ENCODE measurements around the gene HOXA5. TPM values are rescaled to one million over a fixed set of nuclear protein-coding genes. Genes with fewer than 3 reads are reported as not detected.

The HOXA5 gene
- total and polyA plus RNA-seq, 8 donors, result 2.9 to 53.1 (median 10.7) TPM

DNA sequence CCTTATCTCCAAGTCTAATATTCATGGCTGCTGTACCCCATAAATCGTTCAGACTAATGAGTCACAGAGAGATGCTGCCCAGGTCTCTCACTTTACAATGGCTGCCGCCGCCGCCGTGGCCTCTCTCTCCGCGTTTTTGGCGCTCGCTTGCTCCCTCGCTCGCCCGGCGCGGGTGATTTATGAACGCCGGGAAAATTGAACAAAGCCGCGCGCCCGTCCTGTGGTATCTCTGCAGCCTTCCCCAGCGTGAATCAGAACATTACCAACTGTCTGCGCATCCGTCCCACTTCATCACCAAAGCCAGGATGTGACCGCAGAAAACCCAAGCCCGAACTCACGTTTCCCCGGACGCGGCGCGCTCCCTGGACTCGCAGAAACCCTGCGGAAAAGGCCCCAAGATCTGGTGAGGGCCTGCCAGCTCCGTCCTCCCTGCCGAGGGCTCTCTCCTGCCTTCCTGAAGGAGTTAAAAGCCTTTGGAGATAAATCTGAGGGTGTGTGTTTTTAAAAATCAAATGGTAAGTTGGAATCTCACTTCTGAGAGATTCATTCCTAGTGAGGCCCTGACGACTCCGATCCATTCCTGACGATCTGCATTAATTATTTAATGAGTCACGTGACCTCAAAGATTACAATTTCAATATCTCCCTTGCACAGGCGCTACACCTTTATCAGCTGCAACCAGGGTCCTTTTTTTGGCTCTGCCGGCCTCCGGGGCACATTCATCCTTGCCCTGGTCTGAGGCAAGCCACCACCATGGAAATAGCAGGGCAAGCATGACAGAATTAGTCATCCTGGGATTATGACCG is 19.2 kb downstream of the HOXA5 start:
- H3K9me3 ChIP-seq, result no peaks in the 10 kb centered on the region
- TF ChIP-seq POLR2A (IDR thresholded peaks at IDR 0.05), result no peak
- peak in 1 of 3 donors; percentile 65 for TF ChIP-seq POLR2AphosphoS5 (IDR thresholded peaks at IDR 0.05)
- TF ChIP-seq, protein P1, sequence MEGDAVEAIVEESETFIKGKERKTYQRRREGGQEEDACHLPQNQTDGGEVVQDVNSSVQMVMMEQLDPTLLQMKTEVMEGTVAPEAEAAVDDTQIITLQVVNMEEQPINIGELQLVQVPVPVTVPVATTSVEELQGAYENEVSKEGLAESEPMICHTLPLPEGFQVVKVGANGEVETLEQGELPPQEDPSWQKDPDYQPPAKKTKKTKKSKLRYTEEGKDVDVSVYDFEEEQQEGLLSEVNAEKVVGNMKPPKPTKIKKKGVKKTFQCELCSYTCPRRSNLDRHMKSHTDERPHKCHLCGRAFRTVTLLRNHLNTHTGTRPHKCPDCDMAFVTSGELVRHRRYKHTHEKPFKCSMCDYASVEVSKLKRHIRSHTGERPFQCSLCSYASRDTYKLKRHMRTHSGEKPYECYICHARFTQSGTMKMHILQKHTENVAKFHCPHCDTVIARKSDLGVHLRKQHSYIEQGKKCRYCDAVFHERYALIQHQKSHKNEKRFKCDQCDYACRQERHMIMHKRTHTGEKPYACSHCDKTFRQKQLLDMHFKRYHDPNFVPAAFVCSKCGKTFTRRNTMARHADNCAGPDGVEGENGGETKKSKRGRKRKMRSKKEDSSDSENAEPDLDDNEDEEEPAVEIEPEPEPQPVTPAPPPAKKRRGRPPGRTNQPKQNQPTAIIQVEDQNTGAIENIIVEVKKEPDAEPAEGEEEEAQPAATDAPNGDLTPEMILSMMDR (IDR thresholded peaks at IDR 0.05), result no peak
- H3K4me1 ChIP-seq, result peaks cover 19 to 92% (median 53%) of the 10 kb centered on the region in 4 donors
- peak overlapping the region in 3 of 4 donors; percentile 35 to 40 (median 38) for H3K4me3 ChIP-seq
- peak overlapping the region; percentile 57 to 99 (median 94) for H3K27ac ChIP-seq
- 53 to 67% (median 60%) methylated on average over 40 to 43 of the region's 43 CpGs for WGBS, 5 donors
- H3K36me3 ChIP-seq, result no peaks in the 10 kb centered on the region
- H3K27me3 ChIP-seq, result peaks cover 0 to 88% (median 45%) of the 10 kb centered on the region in 3 donors
- peak in 1 of 2 donors; percentile 73 for DNase-seq
- intact Hi-C loops (cut with DNase I; ENCODE audit: low total_unique reads), result no loop called here

DNA sequence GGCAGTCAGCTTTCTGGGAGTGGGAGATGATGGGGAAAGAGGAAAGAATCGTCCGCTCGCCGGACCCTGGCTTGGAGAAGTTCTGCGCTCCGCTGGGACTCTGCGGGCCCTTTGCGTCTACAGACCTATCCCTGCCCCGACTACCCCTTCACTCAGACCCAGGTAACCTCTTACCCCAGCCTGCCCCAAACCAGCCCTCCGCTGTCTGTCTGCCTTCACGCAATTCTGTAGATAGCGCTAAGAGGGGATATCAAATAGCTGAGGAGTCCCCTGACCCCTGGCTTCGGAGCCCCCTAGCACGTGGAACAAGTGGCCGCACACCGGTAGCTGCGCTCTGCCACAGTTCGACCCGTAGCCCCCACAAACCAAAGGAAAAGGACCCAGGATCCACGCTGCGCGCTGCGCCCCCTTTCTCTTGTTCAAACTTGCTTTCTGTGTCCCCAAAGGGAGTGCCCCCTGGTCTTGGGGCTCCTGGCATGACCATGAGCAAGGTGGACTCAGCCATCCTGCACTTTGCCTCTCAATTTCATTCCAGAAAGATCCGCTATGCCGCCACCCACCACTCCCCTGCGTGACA is 19.9 kb downstream of the HOXA5 start:
- intact Hi-C loops (cut with DNase I; ENCODE audit: low total_unique reads), result no loop called here
- WGBS, 5 donors, result 43 to 69% (median 54%) methylated on average over 20 to 26 of the region's 26 CpGs

DNA sequence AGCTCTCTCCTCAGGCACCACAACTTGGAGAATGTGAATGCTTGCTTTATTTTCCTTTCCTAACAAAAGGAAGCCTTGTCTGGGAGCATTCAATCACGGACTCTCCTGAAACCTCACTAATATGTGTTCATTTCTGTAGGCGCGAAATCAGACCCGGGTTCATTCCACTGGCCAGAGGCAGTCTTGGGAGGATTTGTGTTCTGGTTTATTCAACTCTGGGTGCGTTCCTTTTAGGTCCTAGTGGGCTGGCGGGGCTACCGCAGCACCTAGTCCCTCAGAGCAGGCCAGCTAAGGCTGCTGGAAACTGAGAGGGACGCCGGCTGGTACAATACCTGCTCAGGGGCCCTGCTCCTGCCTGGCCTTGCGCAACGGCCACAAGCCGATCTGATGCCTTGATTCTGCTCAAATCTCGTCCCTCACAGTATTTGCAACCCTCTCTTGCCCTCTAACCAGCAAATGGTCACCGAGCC is 20.4 kb downstream of the HOXA5 start:
- intact Hi-C loops (cut with DNase I; ENCODE audit: low total_unique reads), result no loop called here
- Histone ChIP-seq H3K36me3 (no peaks in the 10 kb centered on the region), H3K27ac (peak overlapping the region; percentile 20 to 99 (median 94)), H3K27me3 (peaks cover 0 to 91% (median 39%) of the 10 kb centered on the region in 3 donors), H3K4me3 (peak overlapping the region; percentile 35 to 41 (median 39)), H3K9me3 (no peaks in the 10 kb centered on the region), H3K4me1 (peaks cover 19 to 90% (median 54%) of the 10 kb centered on the region in 4 donors)
- TF ChIP-seq EP300 (IDR thresholded peaks at IDR 0.05) (no peak), POLR2AphosphoS5 (IDR thresholded peaks at IDR 0.05) (no peak)
- TF ChIP-seq, protein P1 (IDR thresholded peaks at IDR 0.05), result no peak
- peak in 1 of 2 donors; percentile 66 for DNase-seq
- WGBS, 5 donors, result 12 to 27% (median 20%) methylated on average over 14 of the region's 14 CpGs

More for the DNA sequence above, 19.9 kb downstream of the HOXA5 start:
- Histone ChIP-seq H3K27me3 (peaks cover 0 to 88% (median 39%) of the 10 kb centered on the region in 3 donors), H3K27ac (peak overlapping the region; percentile 57 to 99 (median 94)), H3K36me3 (no peaks in the 10 kb centered on the region), H3K4me1 (peaks cover 19 to 92% (median 53%) of the 10 kb centered on the region in 4 donors), H3K4me3 (peak overlapping the region in 3 of 4 donors; percentile 35 to 40 (median 38)), H3K9me3 (no peaks in the 10 kb centered on the region)
- no peak for DNase-seq
- TF ChIP-seq POLR2A (IDR thresholded peaks at IDR 0.05) (no peak), EP300 (IDR thresholded peaks at IDR 0.05) (no peak), POLR2AphosphoS5 (IDR thresholded peaks at IDR 0.05) (no peak)
- TF ChIP-seq, protein P1 (IDR thresholded peaks at IDR 0.05), result no peak

DNA sequence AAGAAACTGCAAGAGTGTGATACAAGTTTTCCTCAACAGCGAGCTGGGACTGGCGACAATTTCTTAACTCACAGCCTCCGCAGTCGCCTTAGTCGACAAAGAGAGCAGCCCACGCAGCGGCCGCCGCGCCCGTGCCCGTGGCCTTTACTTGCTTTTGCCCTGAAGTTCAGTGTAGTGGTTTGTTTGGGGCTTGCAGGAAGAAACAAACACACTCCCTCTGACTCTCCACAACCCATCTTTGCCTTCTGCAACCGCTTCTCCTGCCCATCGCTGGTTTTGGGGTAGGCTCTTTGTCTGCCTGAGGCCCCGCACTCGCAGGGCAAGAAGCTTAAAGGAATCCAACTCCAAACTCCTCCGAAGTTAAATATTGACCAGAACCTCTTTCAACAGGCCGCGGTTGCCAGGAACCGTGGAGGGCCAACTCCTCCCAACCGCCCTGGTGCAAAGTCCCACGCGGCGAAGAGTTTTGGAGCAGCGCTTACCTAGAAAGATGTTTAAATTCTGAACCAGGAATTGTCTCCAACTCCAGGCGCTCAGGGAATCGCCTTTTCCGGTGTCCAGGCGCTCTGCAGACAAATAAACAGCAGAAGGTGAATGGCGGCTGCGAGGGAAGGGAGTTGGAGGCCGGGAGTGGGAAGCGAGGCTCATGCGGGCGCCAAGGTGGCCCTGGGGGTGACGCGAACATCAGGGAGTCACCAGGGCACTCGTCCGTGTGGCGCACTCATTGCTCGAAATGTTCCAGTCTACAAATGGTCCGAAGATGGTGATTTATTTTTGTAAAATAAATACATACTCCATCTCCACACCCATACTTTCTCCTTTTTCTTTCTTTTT is 21.2 kb downstream of the HOXA5 start:
- peaks cover 19 to 82% (median 52%) of the 10 kb centered on the region in 4 donors for H3K4me1 ChIP-seq

More for the DNA sequence above, 21.2 kb downstream of the HOXA5 start:
- H3K4me3 ChIP-seq, result peak overlapping the region; percentile 35 to 41 (median 39)
- DNase-seq, result peak in 1 of 2 donors; percentile 72
- no peaks in the 10 kb centered on the region for H3K36me3 ChIP-seq
- intact Hi-C loops (cut with DNase I; ENCODE audit: low total_unique reads), result no loop called here
- TF ChIP-seq EP300 (IDR thresholded peaks at IDR 0.05) (no peak), POLR2A (IDR thresholded peaks at IDR 0.05) (no peak)
- TF ChIP-seq, protein P1 (IDR thresholded peaks at IDR 0.05), result no peak
- peak overlapping the region; percentile 65 to 99 (median 94) for H3K27ac ChIP-seq
- H3K27me3 ChIP-seq, result peaks cover 0 to 93% (median 45%) of the 10 kb centered on the region in 3 donors
- WGBS, 5 donors, result 19 to 33% (median 23%) methylated on average over 42 of the region's 42 CpGs
- H3K9me3 ChIP-seq, result no peaks in the 10 kb centered on the region
